HCT116 (cell line): ENCODE results near the gene PRM1.

Source experiments
- CEBPB ChIP-seq: IDR thresholded peaks from 2 replicates; pipeline ENCODE4 v1.6.1; 2012; ENCODE audit warnings: low read depth
- EZH2 ChIP-seq: fragments of 200-600 bp; sonication (generic); IDR thresholded peaks from 2 replicates; pipeline ENCODE4 v1.6.1; 2017; ENCODE audit warnings: antibody characterized with exemption, mixed run types
- JUND ChIP-seq: IDR thresholded peaks from 2 replicates; pipeline ENCODE4 v1.6.1; 2012
- POLR2A ChIP-seq: IDR thresholded peaks from 2 replicates; pipeline ENCODE4 v1.7.0; 2011; ENCODE audit warnings: borderline replicate concordance; ENCODE audit not compliant: insufficient read depth, insufficient read length; ENCODE audit errors: extremely low read depth
- POLR2AphosphoS5 ChIP-seq: IDR thresholded peaks from 2 replicates; pipeline ENCODE4 v1.6.1; 2011; ENCODE audit warnings: mild to moderate bottlenecking, low read depth, low read length, moderate library complexity
- RAD21 ChIP-seq: IDR thresholded peaks from 2 replicates; pipeline ENCODE4 v1.6.1; 2012; ENCODE audit warnings: low read depth, mild to moderate bottlenecking
- SIN3A ChIP-seq: IDR thresholded peaks from 2 replicates; pipeline ENCODE4 v1.6.1; 2012; ENCODE audit warnings: low read depth
- TCF7L2 ChIP-seq: IDR thresholded peaks from 2 replicates; pipeline ENCODE4 v1.7.0; 2011; ENCODE audit warnings: borderline replicate concordance, inconsistent platforms; ENCODE audit not compliant: insufficient read depth, insufficient read length; ENCODE audit errors: extremely low read depth
- ZBTB33 ChIP-seq: IDR thresholded peaks from 2 replicates; pipeline ENCODE4 v1.6.1; 2011; ENCODE audit warnings: mild to moderate bottlenecking, low read length, moderate library complexity; ENCODE audit not compliant: insufficient replicate concordance; ENCODE audit errors: extremely low read depth
- TF ChIP-seq, protein P1 (sequence below), 3 experiments: fragments of 200-600 bp in 1 of 3; sonication (generic) in 1 of 3; IDR thresholded peaks in 2 of 3; conservative IDR thresholded peaks in 1 of 3; 2 replicates each; pipeline ENCODE4 v1.5.1; 2012 to 2017; ENCODE audit warnings: low read depth in 2 of 3, low read length in 2 of 3, antibody characterized with exemption in 1 of 3, borderline replicate concordance in 1 of 3, control low read depth in 1 of 3, mild to moderate bottlenecking in 1 of 3, mixed read lengths in 1 of 3, mixed run types in 1 of 3, moderate library complexity in 1 of 3; ENCODE audit not compliant: insufficient read depth in 1 of 3

- TF ChIP-seq, protein P1, sequence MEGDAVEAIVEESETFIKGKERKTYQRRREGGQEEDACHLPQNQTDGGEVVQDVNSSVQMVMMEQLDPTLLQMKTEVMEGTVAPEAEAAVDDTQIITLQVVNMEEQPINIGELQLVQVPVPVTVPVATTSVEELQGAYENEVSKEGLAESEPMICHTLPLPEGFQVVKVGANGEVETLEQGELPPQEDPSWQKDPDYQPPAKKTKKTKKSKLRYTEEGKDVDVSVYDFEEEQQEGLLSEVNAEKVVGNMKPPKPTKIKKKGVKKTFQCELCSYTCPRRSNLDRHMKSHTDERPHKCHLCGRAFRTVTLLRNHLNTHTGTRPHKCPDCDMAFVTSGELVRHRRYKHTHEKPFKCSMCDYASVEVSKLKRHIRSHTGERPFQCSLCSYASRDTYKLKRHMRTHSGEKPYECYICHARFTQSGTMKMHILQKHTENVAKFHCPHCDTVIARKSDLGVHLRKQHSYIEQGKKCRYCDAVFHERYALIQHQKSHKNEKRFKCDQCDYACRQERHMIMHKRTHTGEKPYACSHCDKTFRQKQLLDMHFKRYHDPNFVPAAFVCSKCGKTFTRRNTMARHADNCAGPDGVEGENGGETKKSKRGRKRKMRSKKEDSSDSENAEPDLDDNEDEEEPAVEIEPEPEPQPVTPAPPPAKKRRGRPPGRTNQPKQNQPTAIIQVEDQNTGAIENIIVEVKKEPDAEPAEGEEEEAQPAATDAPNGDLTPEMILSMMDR (IDR thresholded peaks at IDR 0.05 in 2 of 3, conservative IDR thresholded peaks at IDR 0.05 in 1 of 3; ENCODE audit: borderline replicate concordance in 1 of 3, insufficient read depth in 1 of 3, low read depth in 2 of 3, low read length in 2 of 3): no peak
- TF ChIP-seq POLR2A (no peak), POLR2AphosphoS5 (no peak), SIN3A (no peak), EZH2 (no peak), RAD21 (no peak), JUND (no peak), TCF7L2 (no peak), ZBTB33 (no peak), CEBPB (no peak)
Observed at GRCh38 chr16:11274964-11275363, 6.2 kb downstream of the PRM1 start.
